ENCODE results near the gene TMA7B.
A peak's percentile ranks its signal among the peaks of the same experiment; 100 is the strongest.
"Not testable (repeated sequence)": the region's sequence is repeated elsewhere in the genome, so short reads cannot be mapped to it uniquely, and the experiment has no call there.

Gene TMA7B

GRCh38 chr22:39932918-39933649 is 27.1 kb upstream of the TMA7B start:
- peak; percentile 92 for DNase-seq (ENCODE audit: low read depth, low spot score)

- DNase-seq (ENCODE audit: low read depth, low spot score), result no peak
Measured at GRCh38 chr22:39933741-39934140, 26.5 kb upstream of the TMA7B start.

DNA sequence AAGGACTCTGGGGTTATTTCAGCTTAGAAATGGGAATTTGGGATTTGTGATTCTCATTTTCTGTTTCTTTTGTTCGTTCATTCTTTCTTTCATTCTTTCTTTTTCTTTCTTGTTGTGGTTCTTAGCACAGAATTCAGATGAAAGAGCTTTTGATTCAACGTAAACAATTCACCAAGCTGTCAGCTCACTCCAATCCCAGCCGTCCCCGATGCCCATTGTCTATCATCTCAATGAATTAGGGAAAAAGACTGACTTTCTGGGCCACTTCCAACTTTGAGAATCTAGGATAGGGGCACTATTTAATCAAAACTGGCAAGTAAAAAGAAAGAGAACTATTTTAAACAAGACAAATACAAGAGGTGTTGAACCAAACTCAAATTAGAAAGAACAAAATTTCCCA is 25.1 kb upstream of the TMA7B start:
- DNase-seq (ENCODE audit: low read depth, low spot score), result no peak

- DNase-seq (ENCODE audit: low read depth, low spot score), result no peak
Measured at GRCh38 chr22:39935612-39936011, 24.6 kb upstream of the TMA7B start.

- no peak for DNase-seq (ENCODE audit: low read depth, low spot score)
Measured at GRCh38 chr22:39936523-39937145, 23.6 kb upstream of the TMA7B start.

GRCh38 chr22:39937906-39938305 is 22.3 kb upstream of the TMA7B start:
- no peak for DNase-seq (ENCODE audit: low read depth, low spot score)

GRCh38 chr22:39938509-39939111 is 21.6 kb upstream of the TMA7B start:
- no peak for DNase-seq (ENCODE audit: low read depth, low spot score)

GRCh38 chr22:39939830-39940229 is 20.4 kb upstream of the TMA7B start:
- DNase-seq (ENCODE audit: low read depth, low spot score), result no peak

DNA sequence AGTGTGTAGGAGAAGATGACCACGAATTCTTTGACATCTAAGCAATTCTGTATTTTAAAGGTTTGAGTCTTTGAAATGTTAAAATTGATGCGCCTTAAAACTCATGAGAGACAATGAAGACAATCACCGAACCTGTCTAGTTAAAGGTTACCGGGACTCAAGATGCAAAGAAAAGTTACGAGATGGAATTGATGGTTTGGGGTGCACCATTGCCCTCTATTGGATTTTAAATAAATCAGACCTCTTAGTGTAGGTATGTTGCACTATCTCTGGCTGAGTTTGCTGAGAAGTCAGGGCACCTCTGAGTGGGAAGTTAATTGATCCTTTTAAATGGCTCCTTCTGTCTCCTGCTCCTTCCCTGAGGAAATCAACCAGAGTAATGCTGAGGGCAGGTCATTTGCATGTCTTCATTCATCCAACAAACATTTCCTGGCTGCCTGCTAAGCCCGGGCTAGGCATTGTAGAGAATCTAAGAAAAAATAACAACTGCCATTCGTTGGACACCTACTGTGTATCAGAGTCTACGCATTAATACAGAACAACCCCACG is 19.4 kb upstream of the TMA7B start:
- DNase-seq (ENCODE audit: low read depth, low spot score), result no peak

- no peak for DNase-seq (ENCODE audit: low read depth, low spot score)
Measured at GRCh38 chr22:39941601-39942000, 18.6 kb upstream of the TMA7B start.

DNA sequence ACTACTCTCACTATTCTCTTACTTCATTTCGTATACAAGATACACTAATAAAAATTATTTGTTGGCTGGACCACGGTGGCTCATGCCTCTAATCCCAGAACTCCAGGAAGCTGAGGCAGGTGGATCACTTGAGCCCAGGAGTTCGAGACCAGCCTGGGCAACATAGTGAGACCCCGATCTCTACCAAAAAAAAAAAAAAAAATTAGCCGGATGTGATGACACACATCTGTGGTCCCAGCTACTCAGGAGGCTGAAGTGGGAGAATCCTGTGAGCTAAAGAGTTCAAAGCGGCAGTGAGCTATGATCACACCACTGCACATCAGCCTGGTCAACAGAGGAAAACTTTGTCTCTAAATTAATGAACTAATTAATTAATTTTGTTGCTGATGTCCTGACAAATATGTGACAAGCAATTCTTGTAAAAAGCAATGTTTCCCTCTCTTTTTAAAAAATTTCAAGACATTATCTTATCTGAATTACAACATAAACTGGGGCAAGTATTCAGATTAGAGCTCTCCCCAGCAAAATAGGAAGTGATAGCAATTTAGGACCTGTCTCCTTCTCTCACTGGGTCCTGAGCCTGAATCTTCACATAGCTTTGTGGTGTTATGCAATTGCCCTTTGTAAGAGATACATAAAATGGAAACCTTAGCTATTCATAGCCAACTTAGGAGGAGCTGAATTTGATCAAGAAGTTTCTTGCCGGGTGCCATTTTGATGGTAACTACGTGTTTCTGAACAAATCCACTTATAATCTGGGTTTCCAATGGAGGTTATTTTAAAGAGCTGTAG is 17.6 kb upstream of the TMA7B start:
- DNase-seq (ENCODE audit: low read depth, low spot score), result no peak

DNA sequence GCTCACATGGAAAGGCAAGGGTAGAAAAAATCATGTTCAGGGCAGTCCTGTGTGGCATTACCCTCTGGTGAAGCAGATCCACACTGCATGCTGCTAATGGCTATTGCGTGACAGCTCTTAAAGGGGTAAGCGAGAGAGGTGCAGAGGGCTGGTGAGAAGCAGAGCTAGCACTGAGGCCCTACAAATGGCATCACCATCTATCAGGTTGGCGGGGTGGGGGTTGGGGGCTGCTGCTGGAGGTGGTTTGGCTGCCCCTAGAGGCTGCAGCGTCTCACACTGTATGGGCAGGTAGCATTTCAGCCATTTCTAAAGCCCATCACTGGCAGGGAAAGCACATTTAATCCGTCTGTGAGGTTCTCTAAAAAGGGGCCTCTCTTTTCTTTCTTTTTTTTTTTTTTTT is 16.9 kb upstream of the TMA7B start:
- peak; percentile 63 for DNase-seq (ENCODE audit: low read depth, low spot score)

GRCh38 chr22:39943953-39944872 is 16.0 kb upstream of the TMA7B start:
- DNase-seq (ENCODE audit: low read depth, low spot score), result no peak

DNA sequence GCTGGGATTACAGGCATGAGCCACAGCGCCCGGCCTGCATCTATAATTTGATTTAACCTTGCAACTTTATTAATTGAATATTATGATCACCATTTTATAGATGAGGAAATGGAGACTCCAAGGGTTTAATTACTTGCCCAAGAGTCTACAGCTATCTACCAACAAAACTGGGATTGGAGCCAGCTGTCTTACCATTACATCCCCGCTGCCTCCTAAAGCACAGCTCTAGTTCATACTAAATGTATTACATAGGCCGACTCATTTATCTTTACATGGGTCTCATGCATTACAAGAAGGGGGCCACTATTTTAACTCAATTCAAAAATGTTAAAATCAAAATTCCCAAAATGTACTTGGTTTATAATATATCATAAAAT is 14.1 kb upstream of the TMA7B start:
- DNase-seq (ENCODE audit: low read depth, low spot score), result no peak

DNA sequence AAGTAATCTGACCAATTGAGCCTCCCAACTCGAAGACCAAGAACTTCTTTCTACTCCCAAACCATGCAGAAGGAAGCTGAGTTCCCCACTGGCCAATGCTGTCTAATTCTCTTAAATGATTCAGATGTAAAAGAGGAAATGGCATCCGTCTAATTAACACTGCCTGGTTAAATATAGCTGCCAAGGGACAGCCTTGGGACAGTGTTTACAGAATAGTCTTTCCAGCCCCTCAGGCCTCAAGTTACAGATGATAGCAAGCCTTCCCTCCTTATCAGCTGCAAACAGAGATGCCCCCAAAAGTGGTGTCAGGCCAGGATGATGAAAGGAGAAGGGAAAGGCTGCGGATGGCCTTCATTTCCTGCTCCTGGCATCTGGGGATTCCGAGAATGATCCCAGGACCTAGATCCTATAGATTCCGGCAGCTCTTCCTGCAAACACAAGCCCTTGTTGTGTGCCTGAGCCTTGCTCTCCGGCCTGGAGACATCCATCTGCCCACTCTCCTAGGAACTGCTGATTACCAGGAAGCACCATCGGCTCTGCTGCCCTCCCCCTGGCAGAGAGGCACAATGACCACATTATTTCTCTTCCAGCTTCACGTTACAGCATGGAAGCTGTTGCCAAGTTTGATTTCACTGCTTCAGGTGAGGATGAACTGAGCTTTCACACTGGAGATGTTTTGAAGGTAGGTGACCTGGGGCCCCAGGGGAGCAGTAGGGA is 13.5 kb upstream of the TMA7B start:
- DNase-seq (ENCODE audit: low read depth, low spot score), result peak; percentile 66

- DNase-seq (ENCODE audit: low read depth, low spot score), result no peak
Measured at GRCh38 chr22:39947220-39948216, 12.7 kb upstream of the TMA7B start.

DNA sequence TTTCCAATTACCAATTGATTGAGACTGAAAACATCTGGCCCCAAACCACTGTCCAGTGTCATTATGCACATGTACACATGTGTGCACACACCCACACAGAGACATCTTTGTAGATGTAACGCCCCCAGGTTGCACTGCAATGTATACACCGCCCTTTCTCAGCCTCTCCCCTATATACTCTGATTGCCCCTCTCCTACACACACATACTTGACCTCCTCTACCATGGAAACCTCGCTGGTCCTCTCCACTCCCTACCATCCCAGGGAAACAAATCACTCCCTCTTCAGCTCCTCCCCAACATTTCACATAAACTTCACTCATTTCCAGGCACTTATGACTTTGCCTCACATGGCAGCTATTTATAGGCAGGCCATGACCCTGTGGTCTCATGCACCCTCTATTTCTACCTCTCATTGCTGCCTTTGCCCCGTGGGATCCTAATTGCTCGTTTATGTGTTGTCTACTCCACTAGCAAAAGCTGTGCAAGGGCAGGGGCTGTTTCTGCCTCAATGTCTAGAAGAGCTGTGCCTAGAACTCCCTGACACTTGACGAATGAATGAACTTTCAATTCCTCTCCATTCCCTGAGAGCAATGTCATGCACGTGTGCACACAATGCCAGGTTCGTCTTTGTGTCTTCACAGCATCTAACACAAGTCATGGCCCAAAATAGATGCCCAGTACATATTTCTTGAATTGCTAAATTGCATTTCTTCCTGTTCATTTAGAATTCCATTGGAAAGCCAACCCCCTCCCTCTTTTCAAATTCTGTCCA is 10.0 kb upstream of the TMA7B start:
- DNase-seq (ENCODE audit: low read depth, low spot score), result no peak

GRCh38 chr22:39951603-39952293 is 8.4 kb upstream of the TMA7B start:
- not testable (repeated sequence) for DNase-seq (ENCODE audit: low read depth, low spot score)

Data from ELF-1 (cell line).